Vagina (tissue), 2 donors: ENCODE measurements around the gene NRP1.

Source experiments
- CTCF ChIP-seq, 3 experiments: fragments of 450-650 bp in 2 of 3; fragments of 200-600 bp in 1 of 3; sonication (generic) in 1 of 3; IDR thresholded peaks; one replicate each; pipeline ENCODE4 v1.5.1; 2017 to 2019; ENCODE audit warnings: antibody characterized with exemption in 3 of 3, mild to moderate bottlenecking in 2 of 3, moderate library complexity in 2 of 3
- POLR2A ChIP-seq, 2 donors: fragments of 450-650 bp; IDR thresholded peaks; one replicate each; pipeline ENCODE4 v1.6.1; 2017; ENCODE audit warnings: antibody characterized with exemption in 2 of 2, mild to moderate bottlenecking in 2 of 2, moderate library complexity in 2 of 2
- POLR2AphosphoS5 ChIP-seq, 2 donors: sonication (generic); formaldehyde crosslinking; IDR thresholded peaks; one replicate each; pipeline ENCODE4 v1.9.0; 2017; ENCODE audit warnings: antibody characterized with exemption in 2 of 2, mild to moderate bottlenecking in 2 of 2, low read depth in 1 of 2; ENCODE audit not compliant: insufficient read depth in 1 of 2

GRCh38 chr10:33198610-33199009 is 135.9 kb downstream of the NRP1 start:
- TF ChIP-seq POLR2A (IDR thresholded peaks at IDR 0.05) (no peak), CTCF (IDR thresholded peaks at IDR 0.05) (no peak), POLR2AphosphoS5 (IDR thresholded peaks at IDR 0.05; ENCODE audit: insufficient read depth in 1 of 2, low read depth in 1 of 2) (no peak)
